LoVo (cell line): ENCODE measurements around the gene DNAJB5.
"Not testable (repeated sequence)": the region's sequence is repeated elsewhere in the genome, so short reads cannot be mapped to it uniquely, and the experiment has no call there.

ENCODE experiments used
- DNase-seq: peaks from one replicate; pipeline ENCODE4 v3.0.0-alpha.2; 2016; ENCODE audit warnings: low spot score

DNAJB5 gene

DNA sequence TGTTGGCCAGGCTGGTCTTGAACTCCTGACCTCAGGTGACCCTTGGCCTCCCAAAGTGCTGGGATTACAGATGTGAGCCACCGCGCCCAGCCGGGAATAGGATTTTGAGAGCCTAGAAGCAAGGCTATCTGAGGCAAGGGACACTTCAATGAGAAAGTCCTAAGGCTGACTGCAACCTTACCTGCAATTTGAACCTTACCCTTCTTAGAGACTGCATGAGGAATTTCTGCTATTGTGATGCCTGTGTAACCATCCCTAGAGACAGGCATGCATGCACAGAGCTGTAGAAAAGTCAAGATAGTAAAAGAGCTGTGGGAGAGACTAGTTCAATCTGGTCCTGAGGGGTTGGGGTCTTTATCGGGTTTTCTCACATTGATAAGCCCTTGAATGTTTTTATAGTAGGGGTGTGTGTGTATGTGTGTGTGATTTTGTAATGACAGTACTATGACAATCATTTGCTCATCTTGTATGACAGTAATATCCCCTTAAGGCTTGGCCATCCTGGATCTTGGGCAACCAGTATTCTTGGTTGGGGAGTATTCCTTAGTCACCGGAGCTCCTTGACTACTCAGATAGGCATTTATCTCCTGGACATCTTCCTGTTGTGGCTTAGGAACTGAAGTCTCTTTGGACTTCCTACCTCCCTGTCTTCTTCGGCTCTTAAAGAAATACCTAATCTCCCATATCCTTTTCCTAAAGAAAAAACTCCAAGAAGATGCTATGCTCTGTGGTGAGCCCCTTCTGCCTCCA, 11.2 kb downstream of the DNAJB5 start:
- no peak for DNase-seq

- DNase-seq = no peak
These were observed 11.7 kb downstream of the DNAJB5 start for GRCh38 chr9:35001285-35001677.

- DNase-seq = no peak
These were observed 12.4 kb downstream of the DNAJB5 start for GRCh38 chr9:35001803-35002502.

GRCh38 chr9:35002623-35003022, 13.1 kb downstream of the DNAJB5 start:
- DNase-seq = no peak

GRCh38 chr9:35004299-35004698, 14.8 kb downstream of the DNAJB5 start:
- DNase-seq = not testable (repeated sequence)

GRCh38 chr9:35010351-35010958, 20.9 kb downstream of the DNAJB5 start:
- DNase-seq = no peak

DNA sequence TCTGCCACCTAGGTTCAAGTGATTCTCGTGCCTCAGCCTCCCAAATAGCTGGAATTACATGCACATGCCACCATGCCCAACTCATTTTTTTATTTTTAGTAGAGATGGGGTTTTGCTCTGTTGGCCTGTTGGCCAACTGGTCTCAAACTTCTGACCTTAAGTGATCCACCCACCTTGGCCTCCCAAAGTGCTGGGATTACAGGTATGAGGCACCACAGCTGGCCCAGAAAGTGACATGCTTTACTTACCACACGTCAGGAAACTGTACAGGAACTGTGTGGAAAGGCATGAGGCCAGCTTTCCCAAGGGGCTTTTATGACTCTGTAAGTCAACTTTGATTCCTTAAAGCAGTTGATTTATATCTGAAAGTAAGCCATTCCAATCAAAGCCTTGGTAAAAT, 25.0 kb downstream of the DNAJB5 start:
- no peak for DNase-seq

GRCh38 chr9:35023443-35023842, 33.9 kb downstream of the DNAJB5 start:
- not testable (repeated sequence) for DNase-seq

GRCh38 chr9:35026671-35027070, 37.1 kb downstream of the DNAJB5 start:
- no peak for DNase-seq

DNA sequence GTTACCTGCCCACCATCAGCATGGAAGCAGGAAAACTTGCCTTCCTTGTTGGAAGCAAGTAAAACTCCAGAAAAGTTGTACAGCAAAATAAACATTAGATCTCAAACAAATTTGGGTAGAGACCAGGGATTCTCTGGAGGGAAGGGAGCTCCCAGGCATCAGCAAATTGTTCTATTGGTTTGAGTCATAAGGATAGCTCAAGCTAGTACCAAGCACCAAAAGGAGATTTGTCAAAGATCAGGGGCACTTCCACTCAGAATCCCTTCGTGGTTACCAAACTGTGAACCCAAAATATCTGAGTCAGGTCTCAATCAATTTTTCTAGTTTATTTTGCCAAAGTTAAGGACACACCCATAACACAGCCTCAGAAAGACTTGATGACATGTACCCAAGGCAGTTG, 37.8 kb downstream of the DNAJB5 start:
- no peak for DNase-seq

GRCh38 chr9:35027860-35028259, 38.3 kb downstream of the DNAJB5 start:
- no peak for DNase-seq

- no peak for DNase-seq
These were observed 38.8 kb downstream of the DNAJB5 start for GRCh38 chr9:35028341-35028740.

- DNase-seq = no peak
These were observed 39.7 kb downstream of the DNAJB5 start for GRCh38 chr9:35029241-35029640.

- DNase-seq = no peak
These were observed 40.3 kb downstream of the DNAJB5 start for GRCh38 chr9:35029852-35030251.

- DNase-seq = no peak
These were observed 43.6 kb downstream of the DNAJB5 start for GRCh38 chr9:35033101-35033500.

DNA sequence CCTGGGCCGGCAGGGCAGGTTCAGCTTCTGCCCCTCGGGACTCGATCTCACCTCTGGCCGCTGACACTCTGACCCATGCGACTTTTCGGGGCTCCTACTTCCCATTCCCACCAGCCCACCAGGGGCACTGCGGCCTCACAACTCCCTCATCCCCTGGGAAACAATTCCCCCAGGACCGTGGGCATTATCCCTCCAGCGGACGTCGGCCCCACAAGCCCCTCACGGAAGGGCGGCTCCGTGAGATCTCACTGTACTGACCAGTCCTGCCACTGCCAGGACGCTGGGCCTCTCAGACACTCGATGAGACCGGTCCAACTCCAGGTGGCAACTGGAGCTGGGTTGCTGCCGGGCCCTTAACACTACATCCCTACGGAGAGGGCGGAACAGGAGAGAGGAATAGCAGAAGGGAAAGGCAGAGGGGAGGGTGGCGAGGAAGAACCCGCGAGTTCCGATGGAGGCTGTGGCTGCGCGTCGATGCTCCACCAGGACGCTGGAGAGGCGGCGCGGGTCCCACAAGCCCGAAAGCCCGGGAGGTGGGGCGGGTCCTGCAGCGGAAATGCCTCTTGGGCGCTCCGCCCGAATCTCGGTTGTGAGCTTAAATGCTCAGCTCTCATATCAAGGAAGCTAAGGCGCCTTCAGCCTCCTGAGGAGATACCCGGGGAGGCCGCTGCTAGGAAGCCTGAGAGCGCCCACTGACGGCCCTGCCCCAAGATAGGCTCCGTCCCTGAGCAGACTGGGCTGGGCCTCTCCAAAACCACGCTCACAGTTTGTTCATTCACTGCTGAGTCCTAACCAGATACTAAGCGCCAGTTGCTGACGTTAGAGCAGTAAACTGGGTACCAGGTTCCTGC, 46.5 kb downstream of the DNAJB5 start:
- no peak for DNase-seq

GRCh38 chr9:35042081-35042604, 52.6 kb downstream of the DNAJB5 start:
- no peak for DNase-seq

- no peak for DNase-seq
These were observed 53.5 kb downstream of the DNAJB5 start for GRCh38 chr9:35042891-35043545.

DNA sequence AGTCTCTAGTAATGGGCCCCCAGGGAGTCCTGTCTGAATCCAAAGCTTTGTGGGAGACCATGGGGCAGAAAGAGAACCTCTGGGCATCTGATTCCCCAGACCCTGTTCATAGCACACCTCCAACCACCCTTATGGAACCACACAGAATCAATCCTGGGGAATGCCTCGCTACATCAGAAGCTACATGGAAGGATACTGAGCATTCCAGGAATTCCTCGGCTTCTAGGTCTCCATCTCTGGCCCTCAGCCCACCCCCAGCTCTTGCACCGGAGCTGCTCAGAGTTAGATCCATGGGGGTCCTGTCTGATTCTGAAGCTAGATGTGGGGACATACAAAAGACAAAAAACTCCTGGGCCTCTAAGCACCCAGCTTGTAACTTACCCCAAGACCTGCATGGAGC, 54.5 kb downstream of the DNAJB5 start:
- DNase-seq = no peak
